T47D (cell line): Measurements from ENCODE around the gene KIF13A.
"Not testable (repeated sequence)": the region's sequence is repeated elsewhere in the genome, so short reads cannot be mapped to it uniquely, and the experiment has no call there.

Source experiments
- DNase-seq, 2 experiments: peaks; one replicate each; pipeline versions ENCODE4 v3.0.0 to v3.0.0-alpha.2; 2011 to 2012; ENCODE audit warnings: low read depth in 1 of 2, low spot score in 1 of 2
- JUND ChIP-seq: IDR thresholded peaks from 2 replicates; pipeline ENCODE4 v1.6.1; 2012; ENCODE audit warnings: low read depth
- in situ Hi-C: cut with HindIII; loops from 2 replicates; pipeline ENCODE4 v1.10.0; 2016; ENCODE audit warnings: low sequenced_read_pairs, low pct_unique_long_range_greater_than_20kb

The KIF13A gene

GRCh38 chr6:17987447-17987696 lies at the start of gene KIF13A:
TSS of gene KIF13A (minus strand) at chr6:17987635. CDS start at chr6:17987463, 172 bp downstream.
- in situ Hi-C loops: no loop called here
- TF ChIP-seq JUND: no peak
- no peak for DNase-seq

GRCh38 chr6:18036781-18037180 lies 49.3 kb upstream of the KIF13A start:
- TF ChIP-seq JUND: no peak
- in situ Hi-C loops: no loop called here

DNA sequence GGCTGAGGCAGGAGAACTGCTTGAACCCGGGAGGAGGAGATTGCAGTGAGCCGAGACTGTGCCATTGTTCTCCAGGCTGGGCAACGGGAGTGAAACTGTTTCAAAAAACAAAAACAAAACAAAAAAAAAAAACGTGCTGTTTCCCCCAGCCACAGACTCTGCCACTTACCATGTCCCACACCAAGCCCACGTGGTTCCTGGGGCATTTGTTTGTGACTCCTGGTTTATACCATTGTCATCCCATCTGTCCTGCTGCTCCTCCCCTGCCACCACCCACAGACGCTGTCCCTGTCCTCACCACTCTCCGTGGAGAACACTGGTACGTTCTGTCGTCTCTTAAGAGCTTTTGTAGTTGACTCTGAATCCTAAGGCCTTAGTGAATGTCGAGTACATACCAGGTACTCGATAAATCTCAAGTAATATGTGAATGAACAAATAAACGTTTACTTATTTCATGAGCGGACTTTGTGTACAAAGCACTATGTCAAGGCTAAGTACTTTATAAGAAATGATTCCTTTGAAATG lies 48.0 kb upstream of the KIF13A start:
- in situ Hi-C loops: no loop called here
- no peak for DNase-seq
- no peak for TF ChIP-seq JUND

More at GRCh38 chr6:18036781-18037180, 49.3 kb upstream of the KIF13A start:
- no peak for DNase-seq

GRCh38 chr6:18034798-18035202 lies 47.4 kb upstream of the KIF13A start:
- in situ Hi-C loops: no loop called here
- DNase-seq: peak in 1 of 2 experiments; percentile 39
- TF ChIP-seq JUND: no peak

DNA sequence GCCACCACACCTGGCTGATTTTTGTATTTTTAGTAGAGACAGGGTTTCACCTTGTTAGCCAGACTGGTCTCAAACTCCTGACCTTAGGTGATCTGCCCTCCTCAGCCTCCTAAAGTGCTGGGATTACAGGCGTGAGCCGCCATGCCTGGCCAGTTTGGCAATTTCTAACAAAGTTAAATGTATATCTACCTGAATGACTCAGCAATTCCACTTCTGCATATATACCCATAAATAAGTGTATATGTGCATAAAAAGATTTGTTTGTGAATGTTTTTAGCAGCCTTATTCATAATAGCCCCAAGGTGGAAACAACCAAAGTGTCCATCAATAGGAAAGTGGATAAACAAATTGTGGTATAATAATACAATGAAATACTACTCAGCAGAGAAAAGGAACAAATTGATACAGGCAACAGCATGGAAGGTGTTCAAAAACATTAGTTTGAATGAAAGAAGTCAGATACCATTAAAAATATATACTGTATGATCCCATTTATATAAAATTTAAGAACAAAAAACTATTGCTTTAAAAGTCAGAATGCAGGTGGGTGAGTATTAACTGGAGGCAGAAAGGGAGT lies 44.3 kb upstream of the KIF13A start:
- no peak for DNase-seq
- TF ChIP-seq JUND: no peak
- in situ Hi-C loops: no loop called here

GRCh38 chr6:18031189-18031588 lies 43.8 kb upstream of the KIF13A start:
- in situ Hi-C loops: no loop called here
- no peak for DNase-seq
- no peak for TF ChIP-seq JUND

GRCh38 chr6:18028332-18028731 lies 40.9 kb upstream of the KIF13A start:
- TF ChIP-seq JUND: no peak
- no peak for DNase-seq
- in situ Hi-C loops: no loop called here

GRCh38 chr6:18025596-18025995 lies 38.2 kb upstream of the KIF13A start:
- in situ Hi-C loops: no loop called here
- no peak for DNase-seq
- TF ChIP-seq JUND: no peak

DNA sequence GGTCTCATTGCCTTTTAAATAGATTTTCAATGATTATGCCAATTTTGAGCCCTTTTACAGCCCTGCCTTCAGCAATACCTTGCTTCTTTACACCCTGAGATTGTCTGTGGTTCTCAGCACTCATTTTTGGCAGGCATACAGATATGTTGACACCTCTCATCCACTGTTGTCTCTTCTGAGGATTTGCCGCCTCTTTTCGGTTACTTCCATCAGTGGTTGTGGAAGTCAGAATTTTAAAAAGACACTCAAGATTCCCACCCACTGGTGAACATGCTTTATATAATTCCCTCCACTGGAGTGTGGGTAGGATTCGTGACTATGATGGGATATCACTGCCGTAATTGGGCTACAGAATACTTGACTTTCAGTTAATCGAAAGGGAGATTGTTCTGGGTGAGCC lies 37.4 kb upstream of the KIF13A start:
- in situ Hi-C loops: no loop called here
- DNase-seq: no peak
- no peak for TF ChIP-seq JUND

DNA sequence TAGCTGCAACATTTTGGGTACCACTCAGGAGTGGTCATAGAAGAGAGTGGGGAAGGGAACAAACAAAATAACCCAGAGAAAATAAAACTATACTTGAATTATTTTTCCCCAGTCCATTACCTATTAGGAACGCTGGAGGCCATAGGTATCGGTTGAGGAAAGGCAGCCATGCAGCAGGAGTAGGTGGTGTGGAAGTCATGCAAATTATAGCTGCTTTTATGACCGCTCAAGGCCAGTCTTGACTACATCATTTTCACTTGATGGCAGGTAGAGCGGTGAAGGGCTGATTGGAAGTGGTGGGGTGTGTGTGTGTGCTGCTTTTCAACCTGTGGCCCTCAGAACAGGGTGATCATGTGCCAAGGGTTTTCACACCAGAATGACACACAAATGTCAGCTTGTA lies 36.5 kb upstream of the KIF13A start:
- no peak for DNase-seq
- in situ Hi-C loops: no loop called here
- no peak for TF ChIP-seq JUND

- DNase-seq: peak; percentile 26 to 62
- TF ChIP-seq JUND: no peak
- in situ Hi-C loops: no loop called here
Measured at GRCh38 chr6:18022398-18023231, 35.2 kb upstream of the KIF13A start.

DNA sequence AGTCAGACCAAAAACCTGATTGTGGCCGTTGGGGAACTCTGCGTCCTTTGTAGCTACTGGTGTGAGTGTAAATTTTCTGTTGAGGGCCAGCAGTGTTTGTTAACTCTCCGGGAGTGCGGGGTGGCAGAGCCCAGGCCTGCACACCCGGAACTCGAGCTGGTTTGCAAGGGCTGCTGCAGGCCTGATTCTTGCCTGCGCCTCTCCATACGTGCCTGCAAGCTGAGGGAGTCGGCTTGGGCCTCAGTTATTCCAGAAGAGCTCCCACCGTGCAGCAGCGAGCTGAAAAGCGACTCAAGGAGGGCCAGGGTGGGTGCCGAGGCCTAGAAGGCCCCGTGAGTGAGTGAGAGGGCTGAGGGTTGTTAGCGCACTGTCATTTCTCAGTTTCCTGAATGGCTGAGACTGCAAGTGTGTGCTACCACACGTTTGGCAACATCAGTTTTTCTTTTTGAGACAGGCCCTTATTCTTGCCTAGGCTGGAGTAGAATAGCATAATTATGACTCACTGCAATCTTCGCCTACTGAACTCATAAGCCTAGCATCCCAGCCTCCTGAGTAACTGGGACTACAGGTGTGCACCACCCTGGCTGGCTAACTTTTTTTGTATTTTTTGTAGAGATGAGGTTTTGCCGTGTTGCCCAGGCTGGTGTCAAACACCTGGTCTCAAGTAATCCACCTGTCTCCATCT lies 33.9 kb upstream of the KIF13A start:
- TF ChIP-seq JUND: no peak
- in situ Hi-C loops: no loop called here
- DNase-seq: no peak

- DNase-seq, in situ Hi-C loops: not testable (repeated sequence)
Measured at GRCh38 chr6:18020545-18020944, 33.1 kb upstream of the KIF13A start.
